ENCODE data around the gene GSDME.

The GSDME gene

GRCh38 chr7:24723178-24723530 is 34.1 kb downstream of the GSDME start:
- Histone ChIP-seq H3K27me3 (peaks cover 13% of the 10 kb centered on the region), H3K36me3 (no peaks in the 10 kb centered on the region), H3K9me3 (no peaks in the 10 kb centered on the region), H3K4me3 (ENCODE audit: low read depth in 1 of 2, low read length in 1 of 2) (no peak overlapping the region), H3K4me1 (ENCODE audit: control insufficient read depth in 1 of 2, insufficient read depth in 1 of 2, low read depth in 1 of 2, low read length in 1 of 2) (no peaks in the 10 kb centered on the region), H3K27ac (no peak overlapping the region)
- no peak for TF ChIP-seq CTCF (IDR thresholded peaks at IDR 0.05)

GRCh38 chr7:24722386-24723177 is 34.7 kb downstream of the GSDME start:
- no peak overlapping the region for H3K4me3 ChIP-seq (ENCODE audit: low read depth in 1 of 2, low read length in 1 of 2)
- H3K4me1 ChIP-seq (ENCODE audit: control insufficient read depth in 1 of 2, insufficient read depth in 1 of 2, low read depth in 1 of 2, low read length in 1 of 2) = no peaks in the 10 kb centered on the region
- no peaks in the 10 kb centered on the region for H3K36me3 ChIP-seq
- H3K27ac ChIP-seq = no peak overlapping the region
- H3K9me3 ChIP-seq = no peaks in the 10 kb centered on the region
- H3K27me3 ChIP-seq = peaks cover 8% of the 10 kb centered on the region
- TF ChIP-seq CTCF (IDR thresholded peaks at IDR 0.05) = no peak

GRCh38 chr7:24721481-24722001 is 35.7 kb downstream of the GSDME start:
- TF ChIP-seq CTCF (IDR thresholded peaks at IDR 0.05) = no peak
- no peaks in the 10 kb centered on the region for H3K9me3 ChIP-seq

GRCh38 chr7:24720283-24720682 is 37.0 kb downstream of the GSDME start:
- no peak overlapping the region for H3K27ac ChIP-seq
- H3K27me3 ChIP-seq = no peaks in the 10 kb centered on the region
- no peaks in the 10 kb centered on the region for H3K36me3 ChIP-seq
- H3K4me3 ChIP-seq (ENCODE audit: low read depth in 1 of 2, low read length in 1 of 2) = no peak overlapping the region
- TF ChIP-seq CTCF (IDR thresholded peaks at IDR 0.05) = no peak
- no peaks in the 10 kb centered on the region for H3K9me3 ChIP-seq
- H3K4me1 ChIP-seq (ENCODE audit: control insufficient read depth in 1 of 2, insufficient read depth in 1 of 2, low read depth in 1 of 2, low read length in 1 of 2) = no peaks in the 10 kb centered on the region

More at GRCh38 chr7:24721481-24722001, 35.7 kb downstream of the GSDME start:
- Histone ChIP-seq H3K4me3 (ENCODE audit: low read depth in 1 of 2, low read length in 1 of 2) (no peak overlapping the region), H3K27me3 (no peaks in the 10 kb centered on the region), H3K27ac (no peak overlapping the region), H3K36me3 (no peaks in the 10 kb centered on the region), H3K4me1 (ENCODE audit: control insufficient read depth in 1 of 2, insufficient read depth in 1 of 2, low read depth in 1 of 2, low read length in 1 of 2) (no peaks in the 10 kb centered on the region)

- H3K4me1 ChIP-seq (ENCODE audit: control insufficient read depth in 1 of 2, insufficient read depth in 1 of 2, low read depth in 1 of 2, low read length in 1 of 2) = no peaks in the 10 kb centered on the region
- no peaks in the 10 kb centered on the region for H3K27me3 ChIP-seq
- H3K4me3 ChIP-seq (ENCODE audit: low read depth in 1 of 2, low read length in 1 of 2) = no peak overlapping the region
- no peaks in the 10 kb centered on the region for H3K9me3 ChIP-seq
- H3K36me3 ChIP-seq = no peaks in the 10 kb centered on the region
- no peak overlapping the region for H3K27ac ChIP-seq
- TF ChIP-seq CTCF (IDR thresholded peaks at IDR 0.05) = no peak
Observed at GRCh38 chr7:24718977-24719491, 38.2 kb downstream of the GSDME start.

All from neutrophil (primary cell).